Upper lobe of left lung (tissue), 4 donors: Measurements from ENCODE around the gene ITPK1.

Experiments used
- EP300 ChIP-seq, 4 donors: sonication (generic); formaldehyde crosslinking; IDR thresholded peaks; one replicate each; pipeline ENCODE4 v1.5.1; 2017; ENCODE audit warnings: antibody characterized with exemption in 4 of 4, control low read depth in 2 of 4
- POLR2A ChIP-seq, 4 donors: fragments of 450-650 bp; IDR thresholded peaks; one replicate each; pipeline ENCODE4 v1.5.1; 2016 to 2017; ENCODE audit warnings: antibody characterized with exemption in 4 of 4, mild to moderate bottlenecking in 2 of 4
- TF ChIP-seq, protein P1 (sequence below), 6 experiments: fragments of 450-650 bp in 4 of 6; fragments of 200-600 bp in 2 of 6; sonication (generic) in 2 of 6; IDR thresholded peaks; one replicate each; pipeline ENCODE4 v1.5.1; 2016 to 2019; ENCODE audit warnings: antibody characterized with exemption in 6 of 6

- TF ChIP-seq, protein P1, sequence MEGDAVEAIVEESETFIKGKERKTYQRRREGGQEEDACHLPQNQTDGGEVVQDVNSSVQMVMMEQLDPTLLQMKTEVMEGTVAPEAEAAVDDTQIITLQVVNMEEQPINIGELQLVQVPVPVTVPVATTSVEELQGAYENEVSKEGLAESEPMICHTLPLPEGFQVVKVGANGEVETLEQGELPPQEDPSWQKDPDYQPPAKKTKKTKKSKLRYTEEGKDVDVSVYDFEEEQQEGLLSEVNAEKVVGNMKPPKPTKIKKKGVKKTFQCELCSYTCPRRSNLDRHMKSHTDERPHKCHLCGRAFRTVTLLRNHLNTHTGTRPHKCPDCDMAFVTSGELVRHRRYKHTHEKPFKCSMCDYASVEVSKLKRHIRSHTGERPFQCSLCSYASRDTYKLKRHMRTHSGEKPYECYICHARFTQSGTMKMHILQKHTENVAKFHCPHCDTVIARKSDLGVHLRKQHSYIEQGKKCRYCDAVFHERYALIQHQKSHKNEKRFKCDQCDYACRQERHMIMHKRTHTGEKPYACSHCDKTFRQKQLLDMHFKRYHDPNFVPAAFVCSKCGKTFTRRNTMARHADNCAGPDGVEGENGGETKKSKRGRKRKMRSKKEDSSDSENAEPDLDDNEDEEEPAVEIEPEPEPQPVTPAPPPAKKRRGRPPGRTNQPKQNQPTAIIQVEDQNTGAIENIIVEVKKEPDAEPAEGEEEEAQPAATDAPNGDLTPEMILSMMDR (IDR thresholded peaks at IDR 0.05): no peak
- TF ChIP-seq POLR2A (IDR thresholded peaks at IDR 0.05) (no peak), EP300 (IDR thresholded peaks at IDR 0.05) (no peak)
Measured at GRCh38 chr14:92938890-92939671, 176.6 kb downstream of the ITPK1 start.
